Sigmoid colon (tissue), 3 donors: ENCODE results near the gene PPP1R14D.

Experiments
- CTCF ChIP-seq, 4 experiments: fragments of 450-650 bp in 3 of 4; fragments of 200-600 bp in 1 of 4; IDR thresholded peaks; one replicate each; pipeline ENCODE4 v1.5.1; 2016 to 2019; ENCODE audit warnings: antibody characterized with exemption in 4 of 4, mild to moderate bottlenecking in 3 of 4, moderate library complexity in 2 of 4
- POLR2A ChIP-seq, 2 donors: fragments of 450-650 bp; IDR thresholded peaks; one replicate each; pipeline ENCODE4 v1.6.1; 2016; ENCODE audit warnings: antibody characterized with exemption in 2 of 2, mild to moderate bottlenecking in 2 of 2, moderate library complexity in 2 of 2

GRCh38 chr15:40875991-40876730, 47.7 kb upstream of the PPP1R14D start:
- TF ChIP-seq CTCF (IDR thresholded peaks at IDR 0.05), result no peak
- no peak for TF ChIP-seq POLR2A (IDR thresholded peaks at IDR 0.05)
